ENCODE data around the gene DCDC2.
"Not testable (repeated sequence)": the region's sequence is repeated elsewhere in the genome, so short reads cannot be mapped to it uniquely, and the experiment has no call there.

The DCDC2 gene

GRCh38 chr6:24357336-24358218 is at the start of gene DCDC2:
Gene DCDC2 (minus strand): TSS chr6:24358059. CDS start chr6:24357750, 309 bp downstream.
- Mint-ChIP-seq H3K9me3 (no peaks in the 10 kb centered on the region), H3K27ac (no peak within 1 kb of the TSS), H3K4me1 (ENCODE audit: low read depth) (peaks cover 17% of the 10 kb centered on the region), H3K4me3 (peak within 1 kb of the TSS; percentile 74), H3K36me3 (ENCODE audit: low read depth) (no peaks in the 10 kb centered on the region), H3K27me3 (peaks cover 29% of the 10 kb centered on the region)

- H3K36me3 Mint-ChIP-seq (ENCODE audit: low read depth): peaks cover 23% of the 10 kb centered on the region
- no peak overlapping the region for H3K4me3 Mint-ChIP-seq
- peaks cover 38% of the 10 kb centered on the region for H3K4me1 Mint-ChIP-seq (ENCODE audit: low read depth)
- H3K27me3 Mint-ChIP-seq: peaks cover 4% of the 10 kb centered on the region
- H3K9me3 Mint-ChIP-seq: no peaks in the 10 kb centered on the region
- no peak overlapping the region for H3K27ac Mint-ChIP-seq
Observed at GRCh38 chr6:24405262-24405661, 47.4 kb upstream of the DCDC2 start.

GRCh38 chr6:24403501-24403824 is 45.6 kb upstream of the DCDC2 start:
- peak overlapping the region; percentile 90 for H3K27ac Mint-ChIP-seq
- peaks cover 18% of the 10 kb centered on the region for H3K27me3 Mint-ChIP-seq
- H3K4me1 Mint-ChIP-seq (ENCODE audit: low read depth): peaks cover 30% of the 10 kb centered on the region
- peaks cover 15% of the 10 kb centered on the region for H3K36me3 Mint-ChIP-seq (ENCODE audit: low read depth)
- H3K9me3 Mint-ChIP-seq: no peaks in the 10 kb centered on the region
- peak overlapping the region; percentile 98 for H3K4me3 Mint-ChIP-seq

GRCh38 chr6:24402697-24403500 is 45.0 kb upstream of the DCDC2 start, which contains the start of gene MRS2:
Gene MRS2 (plus strand): TSS chr6:24402936. CDS start chr6:24403047, 111 bp downstream.
- H3K4me3 Mint-ChIP-seq: peak within 1 kb of the TSS; percentile 98
- H3K4me1 Mint-ChIP-seq (ENCODE audit: low read depth): peaks cover 29% of the 10 kb centered on the region
- H3K27me3 Mint-ChIP-seq: peaks cover 20% of the 10 kb centered on the region
- no peaks in the 10 kb centered on the region for H3K9me3 Mint-ChIP-seq
- peak within 1 kb of the TSS; percentile 90 for H3K27ac Mint-ChIP-seq
- H3K36me3 Mint-ChIP-seq (ENCODE audit: low read depth): peaks cover 15% of the 10 kb centered on the region

GRCh38 chr6:24401458-24401857 is 43.6 kb upstream of the DCDC2 start:
- H3K4me1 Mint-ChIP-seq (ENCODE audit: low read depth): peaks cover 29% of the 10 kb centered on the region
- no peak overlapping the region for H3K27ac Mint-ChIP-seq
- peaks cover 15% of the 10 kb centered on the region for H3K36me3 Mint-ChIP-seq (ENCODE audit: low read depth)
- H3K9me3 Mint-ChIP-seq: peaks cover 3% of the 10 kb centered on the region
- no peak overlapping the region for H3K4me3 Mint-ChIP-seq
- H3K27me3 Mint-ChIP-seq: peaks cover 32% of the 10 kb centered on the region

- H3K9me3 Mint-ChIP-seq, H3K4me3 Mint-ChIP-seq, H3K27ac Mint-ChIP-seq: not testable (repeated sequence)
- Mint-ChIP-seq H3K36me3 (ENCODE audit: low read depth) (peaks cover 14% of the 10 kb centered on the region), H3K4me1 (ENCODE audit: low read depth) (peaks cover 26% of the 10 kb centered on the region), H3K27me3 (peaks cover 36% of the 10 kb centered on the region)
Observed at GRCh38 chr6:24400045-24401039, 42.5 kb upstream of the DCDC2 start.

- Mint-ChIP-seq H3K27me3 (peaks cover 36% of the 10 kb centered on the region), H3K27ac (no peak overlapping the region), H3K4me3 (no peak overlapping the region), H3K9me3 (peaks cover 5% of the 10 kb centered on the region), H3K4me1 (ENCODE audit: low read depth) (peaks cover 6% of the 10 kb centered on the region), H3K36me3 (ENCODE audit: low read depth) (no peaks in the 10 kb centered on the region)
Observed at GRCh38 chr6:24397631-24398030, 39.8 kb upstream of the DCDC2 start.

GRCh38 chr6:24396824-24397223 is 39.0 kb upstream of the DCDC2 start:
- Mint-ChIP-seq H3K27ac (no peak overlapping the region), H3K4me3 (no peak overlapping the region), H3K27me3 (peaks cover 36% of the 10 kb centered on the region), H3K9me3 (peaks cover 5% of the 10 kb centered on the region), H3K4me1 (ENCODE audit: low read depth) (no peaks in the 10 kb centered on the region), H3K36me3 (ENCODE audit: low read depth) (no peaks in the 10 kb centered on the region)

GRCh38 chr6:24394780-24395437 is 37.0 kb upstream of the DCDC2 start:
- H3K4me1 Mint-ChIP-seq (ENCODE audit: low read depth): no peaks in the 10 kb centered on the region
- peaks cover 28% of the 10 kb centered on the region for H3K27me3 Mint-ChIP-seq
- peaks cover 5% of the 10 kb centered on the region for H3K9me3 Mint-ChIP-seq
- no peak overlapping the region for H3K27ac Mint-ChIP-seq
- H3K4me3 Mint-ChIP-seq: no peak overlapping the region
- no peaks in the 10 kb centered on the region for H3K36me3 Mint-ChIP-seq (ENCODE audit: low read depth)

GRCh38 chr6:24394061-24394779 is 36.4 kb upstream of the DCDC2 start:
- Mint-ChIP-seq H3K27me3 (peaks cover 21% of the 10 kb centered on the region), H3K9me3 (peaks cover 5% of the 10 kb centered on the region), H3K4me1 (ENCODE audit: low read depth) (no peaks in the 10 kb centered on the region), H3K36me3 (ENCODE audit: low read depth) (no peaks in the 10 kb centered on the region), H3K4me3 (no peak overlapping the region), H3K27ac (no peak overlapping the region)

GRCh38 chr6:24391756-24392405 is 34.0 kb upstream of the DCDC2 start:
- H3K36me3 Mint-ChIP-seq (ENCODE audit: low read depth): no peaks in the 10 kb centered on the region

GRCh38 chr6:24391208-24391607 is 33.3 kb upstream of the DCDC2 start:
- Mint-ChIP-seq H3K27ac (no peak overlapping the region), H3K36me3 (ENCODE audit: low read depth) (no peaks in the 10 kb centered on the region), H3K4me3 (no peak overlapping the region), H3K27me3 (peaks cover 11% of the 10 kb centered on the region), H3K9me3 (peaks cover under 1% of the 10 kb centered on the region), H3K4me1 (ENCODE audit: low read depth) (no peaks in the 10 kb centered on the region)

More at GRCh38 chr6:24391756-24392405, 34.0 kb upstream of the DCDC2 start:
- Mint-ChIP-seq H3K27ac (no peak overlapping the region), H3K4me1 (ENCODE audit: low read depth) (no peaks in the 10 kb centered on the region), H3K27me3 (peaks cover 15% of the 10 kb centered on the region), H3K4me3 (no peak overlapping the region), H3K9me3 (peaks cover 5% of the 10 kb centered on the region)

- H3K27ac Mint-ChIP-seq: no peak overlapping the region
- H3K4me3 Mint-ChIP-seq: no peak overlapping the region
- peaks cover 17% of the 10 kb centered on the region for H3K27me3 Mint-ChIP-seq
- no peaks in the 10 kb centered on the region for H3K4me1 Mint-ChIP-seq (ENCODE audit: low read depth)
- H3K9me3 Mint-ChIP-seq: no peaks in the 10 kb centered on the region
- no peaks in the 10 kb centered on the region for H3K36me3 Mint-ChIP-seq (ENCODE audit: low read depth)
Observed at GRCh38 chr6:24387818-24388217, 30.0 kb upstream of the DCDC2 start.
